GM12878 (cell line): ENCODE data around the gene NMUR1. TPM values are rescaled to one million over a fixed set of nuclear protein-coding genes. Genes with fewer than 3 reads are reported as not detected.

Experiments
- ATF7 ChIP-seq: fragments of 450-650 bp; IDR thresholded peaks from 2 replicates; pipeline ENCODE4 v1.6.1; 2016; ENCODE audit warnings: low read depth, mild to moderate bottlenecking
- BMI1 ChIP-seq: fragments of 450-650 bp; IDR thresholded peaks from 2 replicates; pipeline ENCODE4 v1.6.1; 2016; ENCODE audit warnings: mild to moderate bottlenecking, moderate library complexity, borderline replicate concordance
- BRCA1 ChIP-seq: IDR thresholded peaks from 2 replicates; pipeline ENCODE4 v1.6.1; 2011; ENCODE audit warnings: low read depth, low read length, improper control_type of control experiment
- CBFB ChIP-seq: IDR thresholded peaks from 2 replicates; pipeline ENCODE4 v1.6.1; 2016; ENCODE audit warnings: antibody characterized with exemption, low read depth
- CREM ChIP-seq: IDR thresholded peaks from 2 replicates; pipeline ENCODE4 v1.6.1; 2014; ENCODE audit warnings: antibody characterized with exemption, low read depth
- DPF2 ChIP-seq: fragments of 450-650 bp; IDR thresholded peaks from 2 replicates; pipeline ENCODE4 v1.6.1; 2017; ENCODE audit warnings: mild to moderate bottlenecking
- FOXM1 ChIP-seq: IDR thresholded peaks from 2 replicates; pipeline ENCODE4 v1.6.1; 2012; ENCODE audit warnings: low read depth, mild to moderate bottlenecking, inconsistent platforms, low read length, moderate library complexity
- GATAD2B ChIP-seq: fragments of 450-650 bp; conservative IDR thresholded peaks from 2 replicates; pipeline ENCODE4 v1.6.1; 2017; ENCODE audit warnings: low read depth, mild to moderate bottlenecking, moderate library complexity
- IKZF2 ChIP-seq, 2 experiments: fragments of 450-650 bp; IDR thresholded peaks; 2 replicates each; pipeline ENCODE4 v1.6.1; 2017; ENCODE audit warnings: mild to moderate bottlenecking in 2 of 2, moderate library complexity in 2 of 2
- JUNB ChIP-seq: IDR thresholded peaks from 2 replicates; pipeline ENCODE4 v1.6.1; 2016; ENCODE audit warnings: antibody characterized with exemption, mild to moderate bottlenecking
- JUND ChIP-seq: IDR thresholded peaks from 2 replicates; pipeline ENCODE4 v1.6.1; 2012; ENCODE audit warnings: low read depth, mild to moderate bottlenecking, low read length, improper control_type of control experiment, moderate library complexity
- MTA3 ChIP-seq: IDR thresholded peaks from 2 replicates; pipeline ENCODE4 v1.6.1; 2012; ENCODE audit warnings: low read length, inconsistent platforms, borderline replicate concordance
- MXI1 ChIP-seq: fragments of 150-350 bp; IDR thresholded peaks from 2 replicates; pipeline ENCODE4 v1.6.1; 2011; ENCODE audit warnings: low read depth, mild to moderate bottlenecking, inconsistent platforms, low read length, improper control_type of control experiment
- NBN ChIP-seq: fragments of 450-650 bp; IDR thresholded peaks from 2 replicates; pipeline ENCODE4 v1.6.1; 2016
- NFIC ChIP-seq: IDR thresholded peaks from 2 replicates; pipeline ENCODE4 v1.6.1; 2012; ENCODE audit warnings: low read depth, mild to moderate bottlenecking, inconsistent platforms, low read length, moderate library complexity
- POLR2A ChIP-seq: IDR thresholded peaks from 2 replicates; pipeline ENCODE4 v1.6.1; 2011; ENCODE audit warnings: low read depth, mild to moderate bottlenecking, low read length
- POLR2AphosphoS5 ChIP-seq: IDR thresholded peaks from 2 replicates; pipeline ENCODE4 v1.6.1; 2011; ENCODE audit warnings: mild to moderate bottlenecking, low read length, inconsistent platforms
- ZNF207 ChIP-seq: fragments of 450-650 bp; IDR thresholded peaks from 2 replicates; pipeline ENCODE4 v1.6.1; 2014; ENCODE audit warnings: antibody characterized with exemption, mild to moderate bottlenecking, borderline replicate concordance
- ZNF217 ChIP-seq: fragments of 450-650 bp; IDR thresholded peaks from 2 replicates; pipeline ENCODE4 v1.6.1; 2017; ENCODE audit warnings: antibody characterized with exemption, mild to moderate bottlenecking
- ZNF24 ChIP-seq: fragments of 450-650 bp; IDR thresholded peaks from 2 replicates; pipeline ENCODE4 v1.6.1; 2017; ENCODE audit warnings: antibody characterized with exemption, mild to moderate bottlenecking
- ZNF274 ChIP-seq: IDR thresholded peaks from one replicate; pipeline ENCODE4 v1.8.0; 2011; ENCODE audit not compliant: insufficient read length, insufficient read depth
- ZZZ3 ChIP-seq: IDR thresholded peaks from 2 replicates; pipeline ENCODE4 v1.6.1; 2011; ENCODE audit warnings: low read depth; ENCODE audit not compliant: control insufficient read depth, insufficient read length
- polyA plus RNA-seq, 11 experiments: library from polyadenylated mRNA; depleted of rRNA in 4 of 11; unstranded in 6 of 11; stranded (reverse) in 5 of 11; fragments of >200 nt; fragmentation: Nextera tagmentation in 4 of 11; fragmentation: Illumina TruSeq in 1 of 11; extraction: Ambion mirVana in 4 of 11; extraction: Trizol in 1 of 11; gene quantifications; 1 replicate in 1 of 11; 2 replicates in 10 of 11; pipeline versions ENCODE4 v1.2.1 to v1.2.3, GENCODE V29; 2011 to 2016; ENCODE audit warnings: inconsistent platforms in 2 of 11, missing spikeins in 2 of 11, low read depth in 1 of 11
- total RNA-seq, 4 experiments: library from RNA; depleted of rRNA in 3 of 4; stranded (reverse); fragments of >200 nt in 3 of 4; fragmentation: Illumina TruSeq in 1 of 4; extraction: Trizol in 1 of 4; gene quantifications; 2 replicates each; pipeline versions ENCODE4 v1.2.1 to v1.2.3, GENCODE V29; 2013 to 2021
- TF ChIP-seq, protein P1 (sequence below): fragments of 450-650 bp; IDR thresholded peaks from 2 replicates; pipeline ENCODE4 v1.6.1; 2017; ENCODE audit warnings: mild to moderate bottlenecking, low read depth, inconsistent platforms; ENCODE audit not compliant: poor library complexity, severe bottlenecking
- TF ChIP-seq, protein P2 (sequence below): fragments of 450-650 bp; IDR thresholded peaks from 2 replicates; pipeline ENCODE4 v1.6.1; 2017; ENCODE audit warnings: borderline replicate concordance
- TF ChIP-seq, protein P3 (sequence below): IDR thresholded peaks from 2 replicates; pipeline ENCODE4 v1.6.1; 2011; ENCODE audit warnings: low read depth, low read length, improper control_type of control experiment, borderline replicate concordance
- TF ChIP-seq, protein P4 (sequence below), 3 experiments: IDR thresholded peaks in 2 of 3; conservative IDR thresholded peaks in 1 of 3; 2 replicates each; pipeline ENCODE4 v1.5.1; 2011; ENCODE audit warnings: low read depth in 3 of 3, low read length in 3 of 3, mild to moderate bottlenecking in 3 of 3, control low read depth in 2 of 3, moderate library complexity in 2 of 3, inconsistent platforms in 1 of 3, mixed read lengths in 1 of 3; ENCODE audit not compliant: control insufficient read depth in 2 of 3, insufficient read depth in 1 of 3; ENCODE audit errors: extremely low read depth in 1 of 3

The NMUR1 gene
- total and polyA plus RNA-seq, 10 of the 15 experiments (the other 5 are each of a cell fraction or from before 2014, with no cell fraction given), result under 0.01 to 0.08 (median 0.02) TPM; not detected in 5

DNA sequence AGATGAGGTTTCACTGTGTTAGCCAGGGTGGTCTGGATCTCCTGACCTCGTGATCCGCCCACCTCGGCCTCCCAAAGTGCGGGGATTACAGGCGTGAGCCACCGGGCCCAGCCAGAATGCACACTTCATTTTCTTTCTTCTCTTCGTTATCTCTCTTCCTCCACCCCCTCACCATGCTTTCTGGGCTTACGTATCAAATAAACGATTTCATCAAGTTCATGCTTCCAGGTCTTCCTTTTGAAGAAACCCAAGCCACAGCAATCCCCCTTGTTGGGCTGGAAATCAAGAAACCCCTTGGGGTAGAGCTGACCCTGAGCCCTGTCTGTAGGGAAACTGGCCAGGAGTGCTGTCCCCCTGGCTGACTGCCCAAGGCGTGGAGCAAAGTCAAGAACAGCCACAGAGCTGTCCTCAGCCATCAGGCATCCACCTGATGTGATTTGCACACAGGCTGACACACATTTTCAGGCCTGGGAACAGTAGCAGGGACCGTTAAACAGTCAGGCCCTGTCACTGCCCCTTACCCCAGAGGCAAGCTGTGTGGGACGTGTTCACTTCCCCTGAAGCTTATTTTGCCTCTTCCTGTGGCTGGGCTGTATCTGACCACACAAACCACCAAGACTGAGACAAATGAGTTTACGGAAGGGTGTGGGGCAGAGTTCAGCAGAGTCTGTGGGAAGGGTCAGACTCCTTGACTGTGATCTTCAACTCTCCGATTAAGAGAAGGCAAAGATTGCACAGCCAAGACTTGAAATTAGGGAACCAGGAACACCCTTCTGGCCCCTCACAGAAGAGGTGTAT lies 15.1 kb upstream of the NMUR1 start (continued):
- peak; percentile 74 for TF ChIP-seq BMI1
- peak; percentile 96; the same call in 1 of the 2 replicates for TF ChIP-seq MTA3
- peak; percentile 83 for TF ChIP-seq ATF7
- TF ChIP-seq CBFB, result peak; percentile 100
- peak; percentile 95 for TF ChIP-seq CREM
- TF ChIP-seq, protein P1, sequence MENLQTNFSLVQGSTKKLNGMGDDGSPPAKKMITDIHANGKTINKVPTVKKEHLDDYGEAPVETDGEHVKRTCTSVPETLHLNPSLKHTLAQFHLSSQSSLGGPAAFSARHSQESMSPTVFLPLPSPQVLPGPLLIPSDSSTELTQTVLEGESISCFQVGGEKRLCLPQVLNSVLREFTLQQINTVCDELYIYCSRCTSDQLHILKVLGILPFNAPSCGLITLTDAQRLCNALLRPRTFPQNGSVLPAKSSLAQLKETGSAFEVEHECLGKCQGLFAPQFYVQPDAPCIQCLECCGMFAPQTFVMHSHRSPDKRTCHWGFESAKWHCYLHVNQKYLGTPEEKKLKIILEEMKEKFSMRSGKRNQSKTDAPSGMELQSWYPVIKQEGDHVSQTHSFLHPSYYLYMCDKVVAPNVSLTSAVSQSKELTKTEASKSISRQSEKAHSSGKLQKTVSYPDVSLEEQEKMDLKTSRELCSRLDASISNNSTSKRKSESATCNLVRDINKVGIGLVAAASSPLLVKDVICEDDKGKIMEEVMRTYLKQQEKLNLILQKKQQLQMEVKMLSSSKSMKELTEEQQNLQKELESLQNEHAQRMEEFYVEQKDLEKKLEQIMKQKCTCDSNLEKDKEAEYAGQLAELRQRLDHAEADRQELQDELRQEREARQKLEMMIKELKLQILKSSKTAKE, result peak; percentile 98
- peak; percentile 99 for TF ChIP-seq NFIC
- TF ChIP-seq JUNB, result peak; percentile 90
- TF ChIP-seq ZNF24, result peak; percentile 40; the same call in 1 of the 2 replicates
- peak; percentile 97 to 98 for TF ChIP-seq IKZF2 (IDR thresholded peaks at IDR 0.05)
- TF ChIP-seq, protein P2, sequence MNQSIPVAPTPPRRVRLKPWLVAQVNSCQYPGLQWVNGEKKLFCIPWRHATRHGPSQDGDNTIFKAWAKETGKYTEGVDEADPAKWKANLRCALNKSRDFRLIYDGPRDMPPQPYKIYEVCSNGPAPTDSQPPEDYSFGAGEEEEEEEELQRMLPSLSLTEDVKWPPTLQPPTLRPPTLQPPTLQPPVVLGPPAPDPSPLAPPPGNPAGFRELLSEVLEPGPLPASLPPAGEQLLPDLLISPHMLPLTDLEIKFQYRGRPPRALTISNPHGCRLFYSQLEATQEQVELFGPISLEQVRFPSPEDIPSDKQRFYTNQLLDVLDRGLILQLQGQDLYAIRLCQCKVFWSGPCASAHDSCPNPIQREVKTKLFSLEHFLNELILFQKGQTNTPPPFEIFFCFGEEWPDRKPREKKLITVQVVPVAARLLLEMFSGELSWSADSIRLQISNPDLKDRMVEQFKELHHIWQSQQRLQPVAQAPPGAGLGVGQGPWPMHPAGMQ, result peak; percentile 60; the same call in 1 of the 2 replicates
- peak; percentile 88; the same call in 1 of the 2 replicates for TF ChIP-seq GATAD2B
- peak; percentile 99 for TF ChIP-seq FOXM1
- TF ChIP-seq POLR2A, result peak; percentile 96
- TF ChIP-seq JUND, result peak; percentile 80; the same call in 1 of the 2 replicates
- no peak for TF ChIP-seq ZZZ3
- peak; percentile 72 for TF ChIP-seq MXI1
- no peak for TF ChIP-seq BRCA1
- peak; percentile 79 for TF ChIP-seq POLR2AphosphoS5
- peak; percentile 50; the same call in 1 of the 2 replicates for TF ChIP-seq ZNF207
- TF ChIP-seq ZNF274, result no peak
- TF ChIP-seq, protein P3, sequence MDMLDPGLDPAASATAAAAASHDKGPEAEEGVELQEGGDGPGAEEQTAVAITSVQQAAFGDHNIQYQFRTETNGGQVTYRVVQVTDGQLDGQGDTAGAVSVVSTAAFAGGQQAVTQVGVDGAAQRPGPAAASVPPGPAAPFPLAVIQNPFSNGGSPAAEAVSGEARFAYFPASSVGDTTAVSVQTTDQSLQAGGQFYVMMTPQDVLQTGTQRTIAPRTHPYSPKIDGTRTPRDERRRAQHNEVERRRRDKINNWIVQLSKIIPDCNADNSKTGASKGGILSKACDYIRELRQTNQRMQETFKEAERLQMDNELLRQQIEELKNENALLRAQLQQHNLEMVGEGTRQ, result no peak
- peak; percentile 99 for TF ChIP-seq DPF2
- TF ChIP-seq NBN, result peak; percentile 97
- TF ChIP-seq ZNF217, result peak; percentile 24; the same call in 1 of the 2 replicates
- TF ChIP-seq, protein P4, sequence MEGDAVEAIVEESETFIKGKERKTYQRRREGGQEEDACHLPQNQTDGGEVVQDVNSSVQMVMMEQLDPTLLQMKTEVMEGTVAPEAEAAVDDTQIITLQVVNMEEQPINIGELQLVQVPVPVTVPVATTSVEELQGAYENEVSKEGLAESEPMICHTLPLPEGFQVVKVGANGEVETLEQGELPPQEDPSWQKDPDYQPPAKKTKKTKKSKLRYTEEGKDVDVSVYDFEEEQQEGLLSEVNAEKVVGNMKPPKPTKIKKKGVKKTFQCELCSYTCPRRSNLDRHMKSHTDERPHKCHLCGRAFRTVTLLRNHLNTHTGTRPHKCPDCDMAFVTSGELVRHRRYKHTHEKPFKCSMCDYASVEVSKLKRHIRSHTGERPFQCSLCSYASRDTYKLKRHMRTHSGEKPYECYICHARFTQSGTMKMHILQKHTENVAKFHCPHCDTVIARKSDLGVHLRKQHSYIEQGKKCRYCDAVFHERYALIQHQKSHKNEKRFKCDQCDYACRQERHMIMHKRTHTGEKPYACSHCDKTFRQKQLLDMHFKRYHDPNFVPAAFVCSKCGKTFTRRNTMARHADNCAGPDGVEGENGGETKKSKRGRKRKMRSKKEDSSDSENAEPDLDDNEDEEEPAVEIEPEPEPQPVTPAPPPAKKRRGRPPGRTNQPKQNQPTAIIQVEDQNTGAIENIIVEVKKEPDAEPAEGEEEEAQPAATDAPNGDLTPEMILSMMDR (IDR thresholded peaks at IDR 0.05 in 2 of 3, conservative IDR thresholded peaks at IDR 0.05 in 1 of 3; ENCODE audit: control insufficient read depth in 2 of 3, extremely low read depth in 1 of 3, insufficient read depth in 1 of 3, low read depth in 3 of 3, low read length in 3 of 3), result no peak
